A549 (cell line): ENCODE results near the gene GATA2.

Experiments
- CEBPB ChIP-seq, 2 experiments: fragments of >200 bp in 1 of 2; sonication (Bioruptor Twin) in 1 of 2; formaldehyde crosslinking in 1 of 2; IDR thresholded peaks; 2 replicates each; pipeline ENCODE4 v1.6.1; 2012 to 2016
- FOSL2 ChIP-seq, 2 experiments: fragments of 450-650 bp in 1 of 2; fragments of >200 bp in 1 of 2; sonication (Bioruptor Twin) in 1 of 2; formaldehyde crosslinking; IDR thresholded peaks; 2 replicates each; pipeline versions ENCODE4 v1.5.0 to v1.6.1; 2016 to 2020; ENCODE audit warnings: mild to moderate bottlenecking in 1 of 2, moderate library complexity in 1 of 2
- TF ChIP-seq, protein P1 (sequence below): fragments of >200 bp; sonication (Bioruptor Twin); formaldehyde crosslinking; IDR thresholded peaks from 3 replicates; pipeline ENCODE4 v1.5.1; 2016
- TF ChIP-seq, protein P2 (sequence below): IDR thresholded peaks from 2 replicates; pipeline ENCODE4 v1.6.1; 2012

- TF ChIP-seq, protein P1, sequence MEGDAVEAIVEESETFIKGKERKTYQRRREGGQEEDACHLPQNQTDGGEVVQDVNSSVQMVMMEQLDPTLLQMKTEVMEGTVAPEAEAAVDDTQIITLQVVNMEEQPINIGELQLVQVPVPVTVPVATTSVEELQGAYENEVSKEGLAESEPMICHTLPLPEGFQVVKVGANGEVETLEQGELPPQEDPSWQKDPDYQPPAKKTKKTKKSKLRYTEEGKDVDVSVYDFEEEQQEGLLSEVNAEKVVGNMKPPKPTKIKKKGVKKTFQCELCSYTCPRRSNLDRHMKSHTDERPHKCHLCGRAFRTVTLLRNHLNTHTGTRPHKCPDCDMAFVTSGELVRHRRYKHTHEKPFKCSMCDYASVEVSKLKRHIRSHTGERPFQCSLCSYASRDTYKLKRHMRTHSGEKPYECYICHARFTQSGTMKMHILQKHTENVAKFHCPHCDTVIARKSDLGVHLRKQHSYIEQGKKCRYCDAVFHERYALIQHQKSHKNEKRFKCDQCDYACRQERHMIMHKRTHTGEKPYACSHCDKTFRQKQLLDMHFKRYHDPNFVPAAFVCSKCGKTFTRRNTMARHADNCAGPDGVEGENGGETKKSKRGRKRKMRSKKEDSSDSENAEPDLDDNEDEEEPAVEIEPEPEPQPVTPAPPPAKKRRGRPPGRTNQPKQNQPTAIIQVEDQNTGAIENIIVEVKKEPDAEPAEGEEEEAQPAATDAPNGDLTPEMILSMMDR = no peak
- TF ChIP-seq CEBPB (IDR thresholded peaks at IDR 0.05) = no peak
- TF ChIP-seq, protein P2, sequence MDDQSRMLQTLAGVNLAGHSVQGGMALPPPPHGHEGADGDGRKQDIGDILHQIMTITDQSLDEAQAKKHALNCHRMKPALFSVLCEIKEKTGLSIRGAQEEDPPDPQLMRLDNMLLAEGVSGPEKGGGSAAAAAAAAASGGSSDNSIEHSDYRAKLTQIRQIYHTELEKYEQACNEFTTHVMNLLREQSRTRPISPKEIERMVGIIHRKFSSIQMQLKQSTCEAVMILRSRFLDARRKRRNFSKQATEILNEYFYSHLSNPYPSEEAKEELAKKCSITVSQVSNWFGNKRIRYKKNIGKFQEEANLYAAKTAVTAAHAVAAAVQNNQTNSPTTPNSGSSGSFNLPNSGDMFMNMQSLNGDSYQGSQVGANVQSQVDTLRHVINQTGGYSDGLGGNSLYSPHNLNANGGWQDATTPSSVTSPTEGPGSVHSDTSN = no peak
- no peak for TF ChIP-seq FOSL2 (IDR thresholded peaks at IDR 0.05)
- no peak for TF ChIP-seq FOSL2 (CRISPR knock-in tag; IDR thresholded peaks at IDR 0.05)
These were observed 62.7 kb downstream of the GATA2 start for GRCh38 chr3:128430301-128430700.
